HEK293 (cell line): ENCODE measurements around the gene SPPL2C.

ENCODE experiments used
- CTCF ChIA-PET: fragments of 350-600 bp; formaldehyde crosslinking; extraction: SDS; loops from one replicate; lab custom pipeline; 2021; ENCODE audit warnings: antibody characterized with exemption; lab: Yijun Ruan, JAX
- POLR2A ChIA-PET: fragments of 300-600 bp; formaldehyde crosslinking; extraction: SDS; loops from one replicate; lab custom pipeline; 2020; ENCODE audit warnings: antibody characterized with exemption, inconsistent platforms; lab: Yijun Ruan, JAX
- H3K27ac ChIP-seq: fragments of 200-500 bp; sonication (Bioruptor generic); 2 replicates; pipeline ENCODE4 v1.5.1; 2014; ENCODE audit warnings: low read depth, low read length, control low read depth, inconsistent platforms; ENCODE audit errors: extremely low read depth
- H3K36me3 ChIP-seq, 2 experiments: fragments of 200-500 bp in 1 of 2; sonication (Bioruptor generic) in 1 of 2; 1 replicate in 1 of 2; 2 replicates in 1 of 2; pipeline ENCODE4 v1.5.1; 2014 to 2017; ENCODE audit warnings: inconsistent platforms in 2 of 2, low read length in 2 of 2; ENCODE audit not compliant: control insufficient read depth in 2 of 2, insufficient read depth in 1 of 2
- H3K4me1 ChIP-seq: fragments of 200-500 bp; sonication (Bioruptor generic); 2 replicates; pipeline ENCODE4 v1.5.1; 2014; ENCODE audit warnings: mild to moderate bottlenecking, low read length, inconsistent platforms; ENCODE audit not compliant: control insufficient read depth, insufficient read depth
- H3K4me3 ChIP-seq: 2 replicates; pipeline ENCODE4 v1.5.1; 2011; ENCODE audit warnings: low read depth, mild to moderate bottlenecking, control low read depth, low read length, moderate library complexity
- H3K9me3 ChIP-seq: fragments of 200-500 bp; sonication (Bioruptor generic); 2 replicates; pipeline ENCODE4 v1.5.1; 2014; ENCODE audit warnings: low read depth, low read length, inconsistent platforms; ENCODE audit not compliant: control insufficient read depth, insufficient read depth
- BCL11B ChIP-seq: fragments of 450-650 bp; formaldehyde crosslinking; IDR thresholded peaks from 2 replicates; pipeline ENCODE4 v1.5.1; 2016; ENCODE audit warnings: low read depth, missing biosample characterization, missing genetic modification characterization
- GLI2 ChIP-seq: fragments of 450-650 bp; formaldehyde crosslinking; IDR thresholded peaks from 2 replicates; pipeline ENCODE4; 2017; ENCODE audit warnings: missing biosample characterization, missing genetic modification characterization, low read depth, borderline replicate concordance
- KLF9 ChIP-seq: fragments of 450-650 bp; formaldehyde crosslinking; IDR thresholded peaks from 2 replicates; pipeline ENCODE4 v1.5.1; 2016; ENCODE audit warnings: missing biosample characterization, missing genetic modification characterization, low read depth
- RBAK ChIP-seq: fragments of 450-650 bp; formaldehyde crosslinking; IDR thresholded peaks from 2 replicates; pipeline ENCODE4 v1.5.1; 2016; ENCODE audit warnings: missing biosample characterization, missing genetic modification characterization
- SP2 ChIP-seq: fragments of 450-650 bp; formaldehyde crosslinking; IDR thresholded peaks from 2 replicates; pipeline ENCODE4 v1.5.1; 2016; ENCODE audit warnings: missing biosample characterization, missing genetic modification characterization
- WT1 ChIP-seq: fragments of 450-650 bp; formaldehyde crosslinking; IDR thresholded peaks from 2 replicates; pipeline ENCODE4 v1.5.1; 2016; ENCODE audit warnings: missing biosample characterization, missing genetic modification characterization
- ZBTB20 ChIP-seq: fragments of 450-650 bp; formaldehyde crosslinking; IDR thresholded peaks from 2 replicates; pipeline ENCODE4 v1.5.1; 2016; ENCODE audit warnings: missing biosample characterization, missing genetic modification characterization
- ZFP3 ChIP-seq: fragments of 450-650 bp; formaldehyde crosslinking; IDR thresholded peaks from 2 replicates; pipeline ENCODE4 v1.5.1; 2016; ENCODE audit warnings: low read depth, missing biosample characterization, missing genetic modification characterization
- ZFP41 ChIP-seq: fragments of 450-650 bp; formaldehyde crosslinking; IDR thresholded peaks from 2 replicates; pipeline ENCODE4 v1.5.1; 2016; ENCODE audit warnings: missing biosample characterization, missing genetic modification characterization, borderline replicate concordance
- ZNF133 ChIP-seq: fragments of 450-650 bp; formaldehyde crosslinking; IDR thresholded peaks from 2 replicates; pipeline ENCODE4 v1.5.1; 2016; ENCODE audit warnings: missing biosample characterization, missing genetic modification characterization
- ZNF155 ChIP-seq: fragments of 450-650 bp; formaldehyde crosslinking; IDR thresholded peaks from 2 replicates; pipeline ENCODE4 v1.5.1; 2016; ENCODE audit warnings: missing biosample characterization, missing genetic modification characterization
- ZNF2 ChIP-seq: fragments of 450-650 bp; formaldehyde crosslinking; IDR thresholded peaks from 2 replicates; pipeline ENCODE4 v1.5.1; 2016; ENCODE audit warnings: missing biosample characterization, missing genetic modification characterization
- ZNF221 ChIP-seq: fragments of 450-650 bp; formaldehyde crosslinking; IDR thresholded peaks from 2 replicates; pipeline ENCODE4 v1.5.1; 2017; ENCODE audit warnings: missing biosample characterization, missing genetic modification characterization, borderline replicate concordance
- ZNF324 ChIP-seq: fragments of 450-650 bp; formaldehyde crosslinking; IDR thresholded peaks from 2 replicates; pipeline ENCODE4 v1.5.1; 2016; ENCODE audit warnings: missing biosample characterization, missing genetic modification characterization
- ZNF404 ChIP-seq: fragments of 450-650 bp; formaldehyde crosslinking; IDR thresholded peaks from 2 replicates; pipeline ENCODE4 v1.5.1; 2017; ENCODE audit warnings: missing biosample characterization, missing genetic modification characterization
- ZNF654 ChIP-seq: fragments of 450-650 bp; formaldehyde crosslinking; IDR thresholded peaks from 2 replicates; pipeline ENCODE4 v1.5.1; 2016; ENCODE audit warnings: low read depth, missing biosample characterization, missing genetic modification characterization
- ZXDB ChIP-seq: fragments of 450-650 bp; formaldehyde crosslinking; IDR thresholded peaks from 2 replicates; pipeline ENCODE4 v1.5.1; 2016; ENCODE audit warnings: missing biosample characterization, missing genetic modification characterization
- TF ChIP-seq, protein P1 (sequence below): fragments of 450-650 bp; formaldehyde crosslinking; optimal IDR thresholded peaks from 2 replicates; pipeline ENCODE3; 2016; ENCODE audit warnings: missing biosample characterization, mild to moderate bottlenecking, missing genetic modification characterization
- TF ChIP-seq, protein P2 (sequence below): fragments of 450-650 bp; formaldehyde crosslinking; IDR thresholded peaks from 2 replicates; pipeline ENCODE4 v1.5.1; 2016; ENCODE audit warnings: missing biosample characterization, missing genetic modification characterization
- TF ChIP-seq, protein P3 (sequence below): fragments of 450-650 bp; formaldehyde crosslinking; IDR thresholded peaks from 2 replicates; pipeline ENCODE4 v1.5.1; 2016; ENCODE audit warnings: missing biosample characterization, missing genetic modification characterization
- TF ChIP-seq, protein P4 (sequence below): fragments of 450-650 bp; formaldehyde crosslinking; IDR thresholded peaks from 2 replicates; pipeline ENCODE4 v1.5.1; 2016; ENCODE audit warnings: missing biosample characterization, missing genetic modification characterization
- TF ChIP-seq, protein P5 (sequence below): fragments of 450-650 bp; formaldehyde crosslinking; IDR thresholded peaks from 2 replicates; pipeline ENCODE4 v1.5.1; 2016; ENCODE audit warnings: missing biosample characterization, missing genetic modification characterization

The SPPL2C gene

DNA sequence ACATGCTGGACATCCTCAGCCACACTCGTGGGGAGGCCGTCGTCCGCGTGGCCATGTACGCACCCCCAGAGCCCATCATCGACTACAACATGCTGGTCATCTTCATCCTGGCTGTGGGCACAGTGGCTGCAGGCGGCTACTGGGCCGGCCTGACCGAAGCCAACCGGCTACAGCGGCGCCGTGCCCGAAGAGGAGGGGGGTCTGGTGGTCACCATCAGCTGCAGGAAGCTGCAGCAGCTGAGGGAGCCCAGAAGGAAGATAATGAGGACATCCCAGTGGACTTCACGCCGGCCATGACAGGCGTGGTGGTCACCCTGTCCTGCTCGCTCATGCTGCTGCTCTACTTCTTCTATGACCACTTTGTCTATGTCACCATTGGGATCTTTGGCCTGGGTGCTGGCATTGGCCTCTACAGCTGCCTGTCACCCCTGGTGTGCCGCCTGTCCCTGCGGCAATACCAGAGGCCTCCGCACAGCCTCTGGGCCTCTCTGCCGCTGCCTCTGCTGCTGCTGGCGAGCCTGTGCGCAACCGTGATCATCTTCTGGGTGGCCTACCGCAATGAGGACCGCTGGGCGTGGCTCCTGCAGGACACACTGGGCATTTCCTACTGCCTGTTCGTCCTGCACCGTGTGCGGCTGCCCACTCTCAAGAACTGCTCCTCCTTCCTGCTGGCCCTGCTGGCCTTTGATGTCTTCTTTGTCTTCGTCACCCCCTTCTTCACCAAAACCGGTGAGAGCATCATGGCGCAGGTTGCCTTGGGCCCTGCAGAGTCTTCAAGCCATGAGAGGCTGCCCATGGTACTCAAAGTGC, 900 bp downstream of the SPPL2C start:
- no peak for TF ChIP-seq ZNF133 (tag by site-specific recombination)
- TF ChIP-seq SP2 (tag by site-specific recombination): no peak
- TF ChIP-seq ZNF404: no peak
- TF ChIP-seq ZNF221 (tag by site-specific recombination): no peak
- no peak for TF ChIP-seq WT1 (tag by site-specific recombination)
- ChIA-PET CTCF (interaction anchor here (0.8 kb wide), 1 partner anchor 205 kb away, joined by 3 read pairs; no protein-coding TSS in a partner anchor), POLR2A (no interaction called here)
- H3K9me3 ChIP-seq: no peaks in the 10 kb centered on the region
- no peaks in the 10 kb centered on the region for H3K36me3 ChIP-seq
- H3K4me1 ChIP-seq: no peaks in the 10 kb centered on the region
- H3K4me3 ChIP-seq: no peak overlapping the region
- no peak overlapping the region for H3K27ac ChIP-seq

GRCh38 chr17:45846223-45846622, 1.5 kb downstream of the SPPL2C start:
- no peak overlapping the region for H3K4me3 ChIP-seq
- H3K27ac ChIP-seq: no peak overlapping the region
- ChIA-PET POLR2A (no interaction called here), CTCF (no interaction called here)
- TF ChIP-seq, protein P1, sequence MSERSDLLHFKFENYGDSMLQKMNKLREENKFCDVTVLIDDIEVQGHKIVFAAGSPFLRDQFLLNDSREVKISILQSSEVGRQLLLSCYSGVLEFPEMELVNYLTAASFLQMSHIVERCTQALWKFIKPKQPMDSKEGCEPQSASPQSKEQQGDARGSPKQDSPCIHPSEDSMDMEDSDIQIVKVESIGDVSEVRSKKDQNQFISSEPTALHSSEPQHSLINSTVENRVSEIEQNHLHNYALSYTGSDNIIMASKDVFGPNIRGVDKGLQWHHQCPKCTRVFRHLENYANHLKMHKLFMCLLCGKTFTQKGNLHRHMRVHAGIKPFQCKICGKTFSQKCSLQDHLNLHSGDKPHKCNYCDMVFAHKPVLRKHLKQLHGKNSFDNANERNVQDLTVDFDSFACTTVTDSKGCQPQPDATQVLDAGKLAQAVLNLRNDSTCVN: no peak
- TF ChIP-seq BCL11B (tag by site-specific recombination) (no peak), ZBTB20 (tag by site-specific recombination) (no peak), GLI2 (tag by site-specific recombination) (no peak), ZNF324 (no peak), ZNF2 (tag by site-specific recombination) (no peak)
- TF ChIP-seq, protein P2, sequence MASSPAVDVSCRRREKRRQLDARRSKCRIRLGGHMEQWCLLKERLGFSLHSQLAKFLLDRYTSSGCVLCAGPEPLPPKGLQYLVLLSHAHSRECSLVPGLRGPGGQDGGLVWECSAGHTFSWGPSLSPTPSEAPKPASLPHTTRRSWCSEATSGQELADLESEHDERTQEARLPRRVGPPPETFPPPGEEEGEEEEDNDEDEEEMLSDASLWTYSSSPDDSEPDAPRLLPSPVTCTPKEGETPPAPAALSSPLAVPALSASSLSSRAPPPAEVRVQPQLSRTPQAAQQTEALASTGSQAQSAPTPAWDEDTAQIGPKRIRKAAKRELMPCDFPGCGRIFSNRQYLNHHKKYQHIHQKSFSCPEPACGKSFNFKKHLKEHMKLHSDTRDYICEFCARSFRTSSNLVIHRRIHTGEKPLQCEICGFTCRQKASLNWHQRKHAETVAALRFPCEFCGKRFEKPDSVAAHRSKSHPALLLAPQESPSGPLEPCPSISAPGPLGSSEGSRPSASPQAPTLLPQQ (tag by site-specific recombination): no peak
- no peaks in the 10 kb centered on the region for H3K9me3 ChIP-seq
- H3K4me1 ChIP-seq: no peaks in the 10 kb centered on the region
- H3K36me3 ChIP-seq: no peaks in the 10 kb centered on the region

- H3K4me3 ChIP-seq: no peak overlapping the region
- H3K4me1 ChIP-seq: no peaks in the 10 kb centered on the region
- H3K9me3 ChIP-seq: no peaks in the 10 kb centered on the region
- CTCF ChIA-PET: no interaction called here
- H3K27ac ChIP-seq: no peak overlapping the region
- H3K36me3 ChIP-seq: no peaks in the 10 kb centered on the region
- POLR2A ChIA-PET: no interaction called here
- no peak for TF ChIP-seq ZNF654
- TF ChIP-seq, protein P3, sequence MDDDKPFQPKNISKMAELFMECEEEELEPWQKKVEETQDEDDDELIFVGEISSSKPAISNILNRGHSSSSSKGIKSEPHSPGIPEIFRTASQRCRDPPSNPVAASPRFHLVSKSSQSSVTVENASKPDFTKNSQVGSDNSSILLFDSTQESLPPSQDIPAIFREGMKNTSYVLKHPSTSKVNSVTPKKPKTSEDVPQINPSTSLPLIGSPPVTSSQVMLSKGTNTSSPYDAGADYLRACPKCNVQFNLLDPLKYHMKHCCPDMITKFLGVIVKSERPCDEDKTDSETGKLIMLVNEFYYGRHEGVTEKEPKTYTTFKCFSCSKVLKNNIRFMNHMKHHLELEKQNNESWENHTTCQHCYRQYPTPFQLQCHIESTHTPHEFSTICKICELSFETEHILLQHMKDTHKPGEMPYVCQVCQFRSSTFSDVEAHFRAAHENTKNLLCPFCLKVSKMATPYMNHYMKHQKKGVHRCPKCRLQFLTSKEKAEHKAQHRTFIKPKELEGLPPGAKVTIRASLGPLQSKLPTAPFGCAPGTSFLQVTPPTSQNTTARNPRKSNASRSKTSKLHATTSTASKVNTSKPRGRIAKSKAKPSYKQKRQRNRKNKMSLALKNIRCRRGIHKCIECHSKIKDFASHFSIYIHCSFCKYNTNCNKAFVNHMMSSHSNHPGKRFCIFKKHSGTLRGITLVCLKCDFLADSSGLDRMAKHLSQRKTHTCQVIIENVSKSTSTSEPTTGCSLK: no peak
- TF ChIP-seq RBAK (tag by site-specific recombination): no peak
- TF ChIP-seq, protein P4, sequence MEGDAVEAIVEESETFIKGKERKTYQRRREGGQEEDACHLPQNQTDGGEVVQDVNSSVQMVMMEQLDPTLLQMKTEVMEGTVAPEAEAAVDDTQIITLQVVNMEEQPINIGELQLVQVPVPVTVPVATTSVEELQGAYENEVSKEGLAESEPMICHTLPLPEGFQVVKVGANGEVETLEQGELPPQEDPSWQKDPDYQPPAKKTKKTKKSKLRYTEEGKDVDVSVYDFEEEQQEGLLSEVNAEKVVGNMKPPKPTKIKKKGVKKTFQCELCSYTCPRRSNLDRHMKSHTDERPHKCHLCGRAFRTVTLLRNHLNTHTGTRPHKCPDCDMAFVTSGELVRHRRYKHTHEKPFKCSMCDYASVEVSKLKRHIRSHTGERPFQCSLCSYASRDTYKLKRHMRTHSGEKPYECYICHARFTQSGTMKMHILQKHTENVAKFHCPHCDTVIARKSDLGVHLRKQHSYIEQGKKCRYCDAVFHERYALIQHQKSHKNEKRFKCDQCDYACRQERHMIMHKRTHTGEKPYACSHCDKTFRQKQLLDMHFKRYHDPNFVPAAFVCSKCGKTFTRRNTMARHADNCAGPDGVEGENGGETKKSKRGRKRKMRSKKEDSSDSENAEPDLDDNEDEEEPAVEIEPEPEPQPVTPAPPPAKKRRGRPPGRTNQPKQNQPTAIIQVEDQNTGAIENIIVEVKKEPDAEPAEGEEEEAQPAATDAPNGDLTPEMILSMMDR (tag by site-specific recombination): no peak
- TF ChIP-seq ZNF155 (tag by site-specific recombination): no peak
- no peak for TF ChIP-seq ZXDB (tag by site-specific recombination)
- no peak for TF ChIP-seq ZFP3 (tag by site-specific recombination)
- TF ChIP-seq KLF9: no peak
- TF ChIP-seq ZFP41 (tag by site-specific recombination): no peak
- TF ChIP-seq, protein P5, sequence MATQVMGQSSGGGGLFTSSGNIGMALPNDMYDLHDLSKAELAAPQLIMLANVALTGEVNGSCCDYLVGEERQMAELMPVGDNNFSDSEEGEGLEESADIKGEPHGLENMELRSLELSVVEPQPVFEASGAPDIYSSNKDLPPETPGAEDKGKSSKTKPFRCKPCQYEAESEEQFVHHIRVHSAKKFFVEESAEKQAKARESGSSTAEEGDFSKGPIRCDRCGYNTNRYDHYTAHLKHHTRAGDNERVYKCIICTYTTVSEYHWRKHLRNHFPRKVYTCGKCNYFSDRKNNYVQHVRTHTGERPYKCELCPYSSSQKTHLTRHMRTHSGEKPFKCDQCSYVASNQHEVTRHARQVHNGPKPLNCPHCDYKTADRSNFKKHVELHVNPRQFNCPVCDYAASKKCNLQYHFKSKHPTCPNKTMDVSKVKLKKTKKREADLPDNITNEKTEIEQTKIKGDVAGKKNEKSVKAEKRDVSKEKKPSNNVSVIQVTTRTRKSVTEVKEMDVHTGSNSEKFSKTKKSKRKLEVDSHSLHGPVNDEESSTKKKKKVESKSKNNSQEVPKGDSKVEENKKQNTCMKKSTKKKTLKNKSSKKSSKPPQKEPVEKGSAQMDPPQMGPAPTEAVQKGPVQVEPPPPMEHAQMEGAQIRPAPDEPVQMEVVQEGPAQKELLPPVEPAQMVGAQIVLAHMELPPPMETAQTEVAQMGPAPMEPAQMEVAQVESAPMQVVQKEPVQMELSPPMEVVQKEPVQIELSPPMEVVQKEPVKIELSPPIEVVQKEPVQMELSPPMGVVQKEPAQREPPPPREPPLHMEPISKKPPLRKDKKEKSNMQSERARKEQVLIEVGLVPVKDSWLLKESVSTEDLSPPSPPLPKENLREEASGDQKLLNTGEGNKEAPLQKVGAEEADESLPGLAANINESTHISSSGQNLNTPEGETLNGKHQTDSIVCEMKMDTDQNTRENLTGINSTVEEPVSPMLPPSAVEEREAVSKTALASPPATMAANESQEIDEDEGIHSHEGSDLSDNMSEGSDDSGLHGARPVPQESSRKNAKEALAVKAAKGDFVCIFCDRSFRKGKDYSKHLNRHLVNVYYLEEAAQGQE: no peak
These were observed 2.0 kb downstream of the SPPL2C start for GRCh38 chr17:45846646-45847045.
